Measurements from ENCODE around the gene MYZAP.

The MYZAP gene

GRCh38 chr15:57561041-57561711 lies 30.5 kb upstream of the MYZAP start:
- Histone ChIP-seq H3K36me3 (ENCODE audit: control insufficient read depth, insufficient read depth, low read length) (no peaks in the 10 kb centered on the region), H3K27me3 (replicated peaks; ENCODE audit: control insufficient read depth, insufficient read depth, low read length, poor library complexity, severe bottlenecking) (no peaks in the 10 kb centered on the region), H3K9me3 (ENCODE audit: control insufficient read depth, low read length) (no peaks in the 10 kb centered on the region), H3K4me3 (ENCODE audit: insufficient read depth, low read depth, low read length, poor library complexity, severe bottlenecking) (no peak overlapping the region), H3K27ac (ENCODE audit: insufficient read depth, low read length, poor library complexity, severe bottlenecking) (no peak overlapping the region), H3K4me1 (ENCODE audit: control insufficient read depth, insufficient read depth, low read length, poor library complexity, severe bottlenecking) (peaks cover 5% of the 10 kb centered on the region)
- DNase-seq: peak; percentile 18 to 53 (median 22)

DNA sequence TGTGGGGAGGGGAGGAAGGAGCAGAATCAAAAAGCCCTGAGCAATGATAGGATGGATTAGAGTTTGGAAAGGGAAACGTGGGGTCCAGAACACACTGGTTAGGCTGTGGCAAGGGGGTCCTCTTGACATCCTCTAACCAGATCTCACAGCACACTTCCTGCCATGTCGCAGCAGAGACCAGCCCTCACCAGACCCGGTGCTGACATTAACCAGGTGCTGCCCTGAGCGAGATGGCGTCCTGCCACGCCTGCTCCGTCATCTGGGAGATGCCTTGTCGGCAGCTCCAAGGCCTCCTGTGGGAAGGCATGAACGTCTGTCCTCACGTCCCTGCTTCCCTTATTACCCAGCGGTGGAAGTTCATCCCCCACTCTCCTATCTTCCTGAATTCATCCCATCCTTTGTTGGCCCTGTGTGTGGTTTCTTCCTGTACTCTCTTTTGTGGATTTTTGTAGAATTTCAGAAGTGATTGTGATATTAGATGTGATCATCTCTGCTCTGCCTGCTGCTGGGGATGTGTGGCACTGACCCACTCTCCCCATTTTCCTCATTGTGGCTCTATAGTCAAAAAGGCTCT lies 29.4 kb upstream of the MYZAP start:
- Histone ChIP-seq H3K4me3 (ENCODE audit: insufficient read depth, low read depth, low read length, poor library complexity, severe bottlenecking) (no peak overlapping the region), H3K36me3 (ENCODE audit: control insufficient read depth, insufficient read depth, low read length) (no peaks in the 10 kb centered on the region), H3K9me3 (ENCODE audit: control insufficient read depth, low read length) (no peaks in the 10 kb centered on the region), H3K4me1 (ENCODE audit: control insufficient read depth, insufficient read depth, low read length, poor library complexity, severe bottlenecking) (peaks cover 5% of the 10 kb centered on the region), H3K27ac (ENCODE audit: insufficient read depth, low read length, poor library complexity, severe bottlenecking) (no peak overlapping the region), H3K27me3 (replicated peaks; ENCODE audit: control insufficient read depth, insufficient read depth, low read length, poor library complexity, severe bottlenecking) (no peaks in the 10 kb centered on the region)
- DNase-seq: no peak

DNA sequence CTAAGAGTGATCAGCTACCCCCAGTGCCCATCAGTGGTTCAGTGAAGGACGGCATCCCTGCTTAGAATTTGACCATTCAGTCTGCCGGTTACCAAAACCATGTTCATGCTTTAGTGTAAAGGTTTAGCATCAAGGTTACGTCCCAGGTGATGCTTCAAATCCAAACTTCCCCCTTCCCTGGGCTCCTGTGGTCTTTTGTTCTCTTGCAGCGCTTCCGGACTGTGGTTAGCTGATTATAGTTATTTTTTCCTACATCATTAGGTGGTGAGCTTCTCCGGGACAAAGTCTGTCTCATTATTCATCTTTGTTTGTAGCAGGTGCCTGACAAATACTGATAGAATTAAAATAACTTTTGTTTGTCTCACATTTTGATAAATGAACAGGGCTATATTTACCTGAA lies 28.3 kb upstream of the MYZAP start:
- DNase-seq: no peak
- H3K4me3 ChIP-seq (ENCODE audit: insufficient read depth, low read depth, low read length, poor library complexity, severe bottlenecking): no peak overlapping the region
- H3K36me3 ChIP-seq (ENCODE audit: control insufficient read depth, insufficient read depth, low read length): no peaks in the 10 kb centered on the region
- no peaks in the 10 kb centered on the region for H3K9me3 ChIP-seq (ENCODE audit: control insufficient read depth, low read length)
- H3K27me3 ChIP-seq (replicated peaks; ENCODE audit: control insufficient read depth, insufficient read depth, low read length, poor library complexity, severe bottlenecking): no peaks in the 10 kb centered on the region
- H3K4me1 ChIP-seq (ENCODE audit: control insufficient read depth, insufficient read depth, low read length, poor library complexity, severe bottlenecking): peaks cover 5% of the 10 kb centered on the region
- H3K27ac ChIP-seq (ENCODE audit: insufficient read depth, low read length, poor library complexity, severe bottlenecking): no peak overlapping the region

GRCh38 chr15:57565311-57565710 lies 26.4 kb upstream of the MYZAP start:
- no peak overlapping the region for H3K27ac ChIP-seq (ENCODE audit: insufficient read depth, low read length, poor library complexity, severe bottlenecking)
- no peaks in the 10 kb centered on the region for H3K27me3 ChIP-seq (replicated peaks; ENCODE audit: control insufficient read depth, insufficient read depth, low read length, poor library complexity, severe bottlenecking)
- no peak overlapping the region for H3K4me3 ChIP-seq (ENCODE audit: insufficient read depth, low read depth, low read length, poor library complexity, severe bottlenecking)
- no peaks in the 10 kb centered on the region for H3K9me3 ChIP-seq (ENCODE audit: control insufficient read depth, low read length)
- H3K36me3 ChIP-seq (ENCODE audit: control insufficient read depth, insufficient read depth, low read length): no peaks in the 10 kb centered on the region
- DNase-seq: peak; percentile 18 to 35 (median 20)
- H3K4me1 ChIP-seq (ENCODE audit: control insufficient read depth, insufficient read depth, low read length, poor library complexity, severe bottlenecking): peaks cover 5% of the 10 kb centered on the region

DNA sequence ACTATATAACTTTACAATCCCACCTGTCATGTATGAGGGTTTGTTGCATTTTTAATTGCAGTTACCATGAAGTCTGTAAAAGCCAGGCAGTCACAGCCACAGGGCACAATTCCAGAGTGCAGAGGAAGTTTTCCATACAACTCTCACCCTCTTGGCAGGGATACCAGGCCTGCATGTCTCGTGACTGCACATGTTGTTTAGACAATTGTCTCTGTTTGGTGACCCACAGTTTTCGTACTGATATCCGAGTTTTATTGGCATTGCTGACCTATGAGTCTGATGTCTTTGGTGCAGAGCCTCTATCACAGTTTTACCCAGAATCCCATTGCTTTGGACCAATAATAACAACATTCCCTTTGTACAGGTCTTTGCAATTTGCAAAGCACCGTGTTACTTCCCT lies 24.9 kb upstream of the MYZAP start:
- DNase-seq: no peak
- Histone ChIP-seq H3K4me1 (ENCODE audit: control insufficient read depth, insufficient read depth, low read length, poor library complexity, severe bottlenecking) (no peaks in the 10 kb centered on the region), H3K27ac (ENCODE audit: insufficient read depth, low read length, poor library complexity, severe bottlenecking) (no peak overlapping the region), H3K9me3 (ENCODE audit: control insufficient read depth, low read length) (no peaks in the 10 kb centered on the region), H3K4me3 (ENCODE audit: insufficient read depth, low read depth, low read length, poor library complexity, severe bottlenecking) (no peak overlapping the region), H3K36me3 (ENCODE audit: control insufficient read depth, insufficient read depth, low read length) (no peaks in the 10 kb centered on the region), H3K27me3 (replicated peaks; ENCODE audit: control insufficient read depth, insufficient read depth, low read length, poor library complexity, severe bottlenecking) (no peaks in the 10 kb centered on the region)

- H3K9me3 ChIP-seq (ENCODE audit: control insufficient read depth, low read length): no peaks in the 10 kb centered on the region
- no peak overlapping the region for H3K4me3 ChIP-seq (ENCODE audit: insufficient read depth, low read depth, low read length, poor library complexity, severe bottlenecking)
- H3K36me3 ChIP-seq (ENCODE audit: control insufficient read depth, insufficient read depth, low read length): no peaks in the 10 kb centered on the region
- no peaks in the 10 kb centered on the region for H3K4me1 ChIP-seq (ENCODE audit: control insufficient read depth, insufficient read depth, low read length, poor library complexity, severe bottlenecking)
- H3K27ac ChIP-seq (ENCODE audit: insufficient read depth, low read length, poor library complexity, severe bottlenecking): no peak overlapping the region
- H3K27me3 ChIP-seq (replicated peaks; ENCODE audit: control insufficient read depth, insufficient read depth, low read length, poor library complexity, severe bottlenecking): no peaks in the 10 kb centered on the region
- no peak for DNase-seq
These were observed 23.8 kb upstream of the MYZAP start for GRCh38 chr15:57567891-57568290.

DNA sequence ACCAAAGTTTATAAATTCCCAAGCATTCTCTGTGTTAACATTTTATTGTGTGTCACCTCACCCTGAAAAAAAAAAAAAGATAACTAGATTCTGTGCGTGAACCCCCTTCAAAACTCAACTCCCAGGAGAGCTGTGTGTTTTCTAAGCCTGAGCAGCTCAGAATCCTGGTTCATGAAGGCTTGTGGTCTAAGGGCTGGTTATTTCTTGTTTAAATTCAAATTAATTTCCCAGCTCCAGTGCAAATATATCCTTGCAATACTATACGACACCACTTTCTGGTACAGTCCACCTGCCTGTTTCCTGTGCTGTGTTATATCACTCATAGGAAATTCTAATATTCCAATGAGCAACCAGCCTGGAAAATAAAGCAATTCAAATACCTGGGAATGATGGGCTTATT lies 23.4 kb upstream of the MYZAP start:
- DNase-seq: no peak
- no peaks in the 10 kb centered on the region for H3K27me3 ChIP-seq (replicated peaks; ENCODE audit: control insufficient read depth, insufficient read depth, low read length, poor library complexity, severe bottlenecking)

DNA sequence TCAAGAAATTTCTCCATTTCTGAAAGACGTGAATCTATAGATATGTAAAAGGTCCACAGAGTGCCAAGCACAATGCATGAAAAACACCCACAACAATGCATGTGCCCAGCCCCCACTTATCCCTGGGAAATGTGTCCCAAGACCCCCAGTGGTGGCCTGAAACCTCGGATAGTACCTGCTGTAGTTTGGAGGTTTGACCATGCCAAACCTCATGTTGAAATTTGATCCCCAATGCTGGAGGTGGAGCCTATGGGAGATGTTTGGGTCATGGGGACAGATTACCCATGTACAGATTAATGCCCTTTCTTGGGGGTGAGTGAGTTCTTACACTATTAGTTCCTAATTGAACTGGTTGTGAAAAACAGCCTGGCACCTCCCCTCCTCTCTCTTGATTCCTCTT lies 21.4 kb upstream of the MYZAP start:
- no peak overlapping the region for H3K27ac ChIP-seq (ENCODE audit: insufficient read depth, low read length, poor library complexity, severe bottlenecking)
- H3K4me1 ChIP-seq (ENCODE audit: control insufficient read depth, insufficient read depth, low read length, poor library complexity, severe bottlenecking): no peaks in the 10 kb centered on the region
- no peak for DNase-seq
- H3K4me3 ChIP-seq (ENCODE audit: insufficient read depth, low read depth, low read length, poor library complexity, severe bottlenecking): no peak overlapping the region
- H3K9me3 ChIP-seq (ENCODE audit: control insufficient read depth, low read length): no peaks in the 10 kb centered on the region
- H3K27me3 ChIP-seq (replicated peaks; ENCODE audit: control insufficient read depth, insufficient read depth, low read length, poor library complexity, severe bottlenecking): no peaks in the 10 kb centered on the region
- no peaks in the 10 kb centered on the region for H3K36me3 ChIP-seq (ENCODE audit: control insufficient read depth, insufficient read depth, low read length)

More for the DNA sequence above, 23.4 kb upstream of the MYZAP start:
- Histone ChIP-seq H3K27ac (ENCODE audit: insufficient read depth, low read length, poor library complexity, severe bottlenecking) (no peak overlapping the region), H3K9me3 (ENCODE audit: control insufficient read depth, low read length) (no peaks in the 10 kb centered on the region), H3K4me1 (ENCODE audit: control insufficient read depth, insufficient read depth, low read length, poor library complexity, severe bottlenecking) (no peaks in the 10 kb centered on the region), H3K36me3 (ENCODE audit: control insufficient read depth, insufficient read depth, low read length) (no peaks in the 10 kb centered on the region), H3K4me3 (ENCODE audit: insufficient read depth, low read depth, low read length, poor library complexity, severe bottlenecking) (no peak overlapping the region)

DNA sequence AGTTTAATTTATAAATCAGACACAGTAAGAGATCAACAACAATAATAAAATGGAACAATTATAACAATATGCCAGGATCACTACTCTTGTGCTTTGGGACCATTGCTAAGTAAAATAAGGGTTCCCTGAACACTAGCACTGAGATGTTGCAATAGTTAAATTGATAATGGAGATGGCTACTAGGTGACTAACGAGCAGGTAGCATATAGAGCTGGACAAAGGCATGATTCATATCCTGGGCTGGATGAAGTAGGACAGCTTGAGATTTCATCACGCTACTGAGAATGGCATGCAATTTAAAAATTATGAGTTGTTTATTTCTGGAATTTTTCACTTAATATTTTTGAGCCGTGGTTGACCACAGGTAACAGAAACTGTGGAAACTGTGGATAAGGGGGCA lies 20.7 kb upstream of the MYZAP start:
- DNase-seq: no peak
- Histone ChIP-seq H3K4me1 (ENCODE audit: control insufficient read depth, insufficient read depth, low read length, poor library complexity, severe bottlenecking) (no peaks in the 10 kb centered on the region), H3K36me3 (ENCODE audit: control insufficient read depth, insufficient read depth, low read length) (no peaks in the 10 kb centered on the region), H3K9me3 (ENCODE audit: control insufficient read depth, low read length) (no peaks in the 10 kb centered on the region), H3K27ac (ENCODE audit: insufficient read depth, low read length, poor library complexity, severe bottlenecking) (no peak overlapping the region), H3K27me3 (replicated peaks; ENCODE audit: control insufficient read depth, insufficient read depth, low read length, poor library complexity, severe bottlenecking) (no peaks in the 10 kb centered on the region), H3K4me3 (ENCODE audit: insufficient read depth, low read depth, low read length, poor library complexity, severe bottlenecking) (no peak overlapping the region)

- Histone ChIP-seq H3K9me3 (ENCODE audit: control insufficient read depth, low read length) (no peaks in the 10 kb centered on the region), H3K27me3 (replicated peaks; ENCODE audit: control insufficient read depth, insufficient read depth, low read length, poor library complexity, severe bottlenecking) (no peaks in the 10 kb centered on the region), H3K36me3 (ENCODE audit: control insufficient read depth, insufficient read depth, low read length) (no peaks in the 10 kb centered on the region), H3K27ac (ENCODE audit: insufficient read depth, low read length, poor library complexity, severe bottlenecking) (no peak overlapping the region), H3K4me1 (ENCODE audit: control insufficient read depth, insufficient read depth, low read length, poor library complexity, severe bottlenecking) (no peaks in the 10 kb centered on the region), H3K4me3 (ENCODE audit: insufficient read depth, low read depth, low read length, poor library complexity, severe bottlenecking) (no peak overlapping the region)
- no peak for DNase-seq
These were observed 20.0 kb upstream of the MYZAP start for GRCh38 chr15:57571725-57572124.
